Measurements from ENCODE around the gene PIP4K2A. TPM values are rescaled to one million over a fixed set of nuclear protein-coding genes. Genes with fewer than 3 reads are reported as not detected.
"Not testable (repeated sequence)": the region's sequence is repeated elsewhere in the genome, so short reads cannot be mapped to it uniquely, and the experiment has no call there.

PIP4K2A gene
- total RNA-seq, 3 donors from 2014 or later (not counting 1 experiment from before 2014, with no cell fraction given) = 311 to 423 (median 405) TPM

DNA sequence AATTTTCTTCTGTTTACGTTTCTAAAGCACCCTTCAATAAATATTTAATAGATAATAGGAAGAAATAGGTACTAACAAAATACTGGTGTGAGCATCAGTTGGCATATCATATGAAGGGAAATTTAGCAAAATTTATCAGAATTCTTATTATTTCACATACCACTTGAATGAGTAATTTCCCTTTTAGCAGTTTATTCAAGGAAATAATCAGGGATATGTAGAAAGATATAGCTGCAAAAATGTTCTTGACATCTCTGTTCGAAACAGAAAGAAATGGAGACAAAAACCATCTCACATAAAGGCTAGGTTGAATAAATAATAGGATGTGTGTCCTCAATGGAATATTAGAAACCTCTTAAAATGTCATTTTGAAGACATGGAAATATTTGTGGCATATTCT lies 35.8 kb upstream of the PIP4K2A start:
- Histone ChIP-seq H3K9me3 (ENCODE audit: control insufficient read depth, insufficient read depth, low read length) (no peaks in the 10 kb centered on the region), H3K36me3 (ENCODE audit: control insufficient read depth, insufficient read depth, low read length) (no peaks in the 10 kb centered on the region), H3K4me1 (ENCODE audit: control insufficient read depth, insufficient read depth, low read length) (no peaks in the 10 kb centered on the region), H3K27me3 (ENCODE audit: control insufficient read depth, insufficient read depth, low read length) (no peaks in the 10 kb centered on the region), H3K27ac (ENCODE audit: low read length) (no peak overlapping the region), H3K4me3 (ENCODE audit: low read length) (no peak overlapping the region)
- Mint-ChIP-seq H3K27me3 (ENCODE audit: low read depth in 2 of 2) (peaks cover 0 to 3% of the 10 kb centered on the region in 2 donors), H3K4me3 (no peak overlapping the region), H3K27ac (no peak overlapping the region), H3K4me1 (peaks cover 12 to 17% of the 10 kb centered on the region in 2 donors), H3K9me3 (no peaks in the 10 kb centered on the region), H3K36me3 (no peaks in the 10 kb centered on the region)
- intact Hi-C loops (cut with micrococcal nuclease) = no loop called here
- ATAC-seq (no peak), DNase-seq (no peak)
- TF ChIP-seq, protein P1, sequence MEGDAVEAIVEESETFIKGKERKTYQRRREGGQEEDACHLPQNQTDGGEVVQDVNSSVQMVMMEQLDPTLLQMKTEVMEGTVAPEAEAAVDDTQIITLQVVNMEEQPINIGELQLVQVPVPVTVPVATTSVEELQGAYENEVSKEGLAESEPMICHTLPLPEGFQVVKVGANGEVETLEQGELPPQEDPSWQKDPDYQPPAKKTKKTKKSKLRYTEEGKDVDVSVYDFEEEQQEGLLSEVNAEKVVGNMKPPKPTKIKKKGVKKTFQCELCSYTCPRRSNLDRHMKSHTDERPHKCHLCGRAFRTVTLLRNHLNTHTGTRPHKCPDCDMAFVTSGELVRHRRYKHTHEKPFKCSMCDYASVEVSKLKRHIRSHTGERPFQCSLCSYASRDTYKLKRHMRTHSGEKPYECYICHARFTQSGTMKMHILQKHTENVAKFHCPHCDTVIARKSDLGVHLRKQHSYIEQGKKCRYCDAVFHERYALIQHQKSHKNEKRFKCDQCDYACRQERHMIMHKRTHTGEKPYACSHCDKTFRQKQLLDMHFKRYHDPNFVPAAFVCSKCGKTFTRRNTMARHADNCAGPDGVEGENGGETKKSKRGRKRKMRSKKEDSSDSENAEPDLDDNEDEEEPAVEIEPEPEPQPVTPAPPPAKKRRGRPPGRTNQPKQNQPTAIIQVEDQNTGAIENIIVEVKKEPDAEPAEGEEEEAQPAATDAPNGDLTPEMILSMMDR (IDR thresholded peaks at IDR 0.05) = no peak
- WGBS (ENCODE audit: insufficient coverage) = no CpG with 5 or more reads among the region's 2 CpGs

DNA sequence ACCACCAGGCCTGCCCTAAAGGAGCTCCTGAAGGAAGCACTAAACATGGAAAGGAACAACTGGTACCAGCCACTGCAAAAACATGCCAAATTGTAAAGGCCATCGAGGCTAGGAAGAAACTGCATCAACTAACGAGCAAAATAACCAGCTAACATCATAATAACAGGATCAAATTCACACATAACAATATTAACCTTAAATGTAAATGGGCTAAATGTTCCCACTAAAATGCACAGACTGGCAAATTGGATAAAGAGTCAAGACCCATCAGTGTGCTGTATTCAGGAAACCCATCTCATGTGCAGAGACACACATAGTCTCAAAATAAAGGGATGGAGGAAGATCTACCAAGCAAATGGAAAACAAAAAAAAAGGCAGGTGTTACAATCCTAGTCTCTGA lies 30.5 kb upstream of the PIP4K2A start:
- H3K9me3 Mint-ChIP-seq; H3K4me1 Mint-ChIP-seq; H3K27me3 Mint-ChIP-seq (ENCODE audit: low read depth in 2 of 2); DNase-seq; H3K4me3 Mint-ChIP-seq; H3K27ac Mint-ChIP-seq; H3K4me1 ChIP-seq (ENCODE audit: control insufficient read depth, insufficient read depth, low read length); intact Hi-C loops (cut with micrococcal nuclease); H3K36me3 Mint-ChIP-seq; H3K27ac ChIP-seq (ENCODE audit: low read length); H3K36me3 ChIP-seq (ENCODE audit: control insufficient read depth, insufficient read depth, low read length); ATAC-seq; H3K9me3 ChIP-seq (ENCODE audit: control insufficient read depth, insufficient read depth, low read length); H3K4me3 ChIP-seq (ENCODE audit: low read length); H3K27me3 ChIP-seq (ENCODE audit: control insufficient read depth, insufficient read depth, low read length): not testable (repeated sequence)
- WGBS (ENCODE audit: insufficient coverage) = no CpG with 5 or more reads among the region's 2 CpGs

DNA sequence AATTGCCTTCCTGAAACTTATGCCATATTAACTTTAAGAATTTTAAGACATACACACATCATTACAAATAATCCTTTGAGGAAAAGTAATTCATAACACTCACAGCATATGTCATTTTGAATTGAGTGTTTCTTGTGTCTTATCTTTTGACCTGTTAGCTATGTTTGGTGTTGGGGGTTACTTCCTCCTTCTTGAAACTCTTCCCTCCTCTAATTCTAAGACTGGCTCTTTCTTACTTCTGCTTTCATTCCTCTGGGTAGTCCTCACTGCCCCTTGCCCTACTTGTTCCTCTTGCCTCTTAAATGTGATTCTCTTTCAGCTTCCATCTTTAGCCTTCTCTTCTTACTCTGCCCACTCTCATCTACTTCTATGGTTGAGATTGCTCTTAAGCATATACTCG lies 28.3 kb upstream of the PIP4K2A start:
- H3K27ac ChIP-seq (ENCODE audit: low read length) = no peak overlapping the region
- no peak overlapping the region for H3K4me3 ChIP-seq (ENCODE audit: low read length)
- H3K27me3 ChIP-seq (ENCODE audit: control insufficient read depth, insufficient read depth, low read length) = no peaks in the 10 kb centered on the region
- Mint-ChIP-seq H3K27me3 (ENCODE audit: low read depth in 2 of 2) (peaks cover 0 to 3% of the 10 kb centered on the region in 2 donors), H3K4me3 (no peak overlapping the region), H3K27ac (no peak overlapping the region), H3K9me3 (no peaks in the 10 kb centered on the region), H3K36me3 (no peaks in the 10 kb centered on the region), H3K4me1 (peaks cover 0 to 5% of the 10 kb centered on the region in 2 donors)
- no peaks in the 10 kb centered on the region for H3K4me1 ChIP-seq (ENCODE audit: control insufficient read depth, insufficient read depth, low read length)
- H3K9me3 ChIP-seq (ENCODE audit: control insufficient read depth, insufficient read depth, low read length) = no peaks in the 10 kb centered on the region
- 80% methylated on average over 1 of the region's 1 CpG for WGBS (ENCODE audit: insufficient coverage)
- H3K36me3 ChIP-seq (ENCODE audit: control insufficient read depth, insufficient read depth, low read length) = no peaks in the 10 kb centered on the region
- intact Hi-C loops (cut with micrococcal nuclease) = no loop called here
- TF ChIP-seq, protein P1 (IDR thresholded peaks at IDR 0.05) = no peak
- ATAC-seq (peak in 2 of 3 donors; percentile 33 to 52), DNase-seq (no peak)

DNA sequence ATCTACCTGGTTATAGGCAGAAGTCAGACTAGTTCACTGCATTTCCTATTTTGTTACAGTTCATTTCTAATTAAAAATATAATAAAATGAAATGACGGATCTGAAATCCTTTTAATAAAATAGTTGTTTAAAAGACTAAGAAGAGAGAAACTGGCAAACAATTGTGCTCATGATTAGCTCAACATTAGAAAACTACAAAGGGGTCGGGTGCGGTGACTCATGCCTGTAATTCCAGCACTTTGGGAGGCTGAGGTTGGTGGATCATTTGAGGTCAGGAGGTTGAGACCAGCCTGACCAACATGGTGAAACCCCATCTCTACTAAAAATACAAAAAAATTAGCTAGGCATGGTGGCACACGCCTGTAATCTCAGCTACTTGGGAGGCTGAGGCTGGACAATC lies 27.3 kb upstream of the PIP4K2A start:
- H3K4me3 ChIP-seq (ENCODE audit: low read length); H3K9me3 Mint-ChIP-seq; DNase-seq; H3K9me3 ChIP-seq (ENCODE audit: control insufficient read depth, insufficient read depth, low read length); intact Hi-C loops (cut with micrococcal nuclease); H3K27ac Mint-ChIP-seq; H3K4me1 ChIP-seq (ENCODE audit: control insufficient read depth, insufficient read depth, low read length); H3K36me3 Mint-ChIP-seq; ATAC-seq; H3K36me3 ChIP-seq (ENCODE audit: control insufficient read depth, insufficient read depth, low read length); H3K27ac ChIP-seq (ENCODE audit: low read length); H3K27me3 Mint-ChIP-seq (ENCODE audit: low read depth in 2 of 2); H3K27me3 ChIP-seq (ENCODE audit: control insufficient read depth, insufficient read depth, low read length); H3K4me3 Mint-ChIP-seq; H3K4me1 Mint-ChIP-seq: not testable (repeated sequence)
- WGBS (ENCODE audit: insufficient coverage) = 89% methylated on average over 4 of the region's 4 CpGs

DNA sequence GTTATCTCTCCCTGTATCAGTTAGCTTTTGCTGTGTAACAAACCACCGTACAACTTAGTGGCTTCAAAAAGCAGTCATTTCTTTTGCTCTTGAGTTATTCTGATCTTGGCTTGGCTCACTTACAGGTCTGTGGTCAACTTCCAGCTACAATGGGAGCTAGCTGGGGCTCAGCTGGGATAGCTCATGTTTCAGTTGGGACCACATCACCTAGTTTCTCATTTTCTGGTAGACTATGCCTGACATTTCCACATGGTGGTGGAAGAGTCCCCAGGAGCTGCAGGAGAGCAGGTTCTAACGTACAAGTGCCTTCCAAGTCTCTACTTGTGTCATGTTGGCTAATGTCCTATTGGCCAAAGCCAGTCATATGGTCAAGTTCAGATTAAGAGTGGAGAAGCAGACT lies 25.8 kb upstream of the PIP4K2A start:
- no peak for ATAC-seq
- Histone ChIP-seq H3K9me3 (ENCODE audit: control insufficient read depth, insufficient read depth, low read length) (no peaks in the 10 kb centered on the region), H3K36me3 (ENCODE audit: control insufficient read depth, insufficient read depth, low read length) (no peaks in the 10 kb centered on the region), H3K27ac (ENCODE audit: low read length) (no peak overlapping the region), H3K27me3 (ENCODE audit: control insufficient read depth, insufficient read depth, low read length) (no peaks in the 10 kb centered on the region), H3K4me1 (ENCODE audit: control insufficient read depth, insufficient read depth, low read length) (no peaks in the 10 kb centered on the region), H3K4me3 (ENCODE audit: low read length) (no peak overlapping the region)
- no peaks in the 10 kb centered on the region for H3K27me3 Mint-ChIP-seq (ENCODE audit: low read depth in 2 of 2)
- peaks cover 0 to 5% of the 10 kb centered on the region in 2 donors for H3K4me1 Mint-ChIP-seq
- no peak overlapping the region for H3K27ac Mint-ChIP-seq
- intact Hi-C loops (cut with micrococcal nuclease) = no loop called here
- H3K36me3 Mint-ChIP-seq = no peaks in the 10 kb centered on the region
- no peaks in the 10 kb centered on the region for H3K9me3 Mint-ChIP-seq
- H3K4me3 Mint-ChIP-seq = no peak overlapping the region
- no peak for DNase-seq
- TF ChIP-seq, protein P1 (IDR thresholded peaks at IDR 0.05) = no peak
- 88% methylated on average over 2 of the region's 2 CpGs for WGBS (ENCODE audit: insufficient coverage)

All from natural killer cell (primary cell).